Neural cell (in vitro differentiated cells): ENCODE data around the gene DSCAM. TPM values are rescaled to one million over a fixed set of nuclear protein-coding genes. Genes with fewer than 3 reads are reported as not detected.

ENCODE experiments used
- H2AFZ ChIP-seq: fragments of 200-600, 300-800 bp; sonication (generic), shearing (Covaris generic); 2 replicates; pipeline ENCODE4 v1.6.0; 2014; ENCODE audit warnings: low read depth, mild to moderate bottlenecking, antibody characterized with exemption, low read length, moderate library complexity
- H3F3A ChIP-seq: fragments of 200-600 bp; shearing (Covaris generic); 2 replicates; pipeline ENCODE4 v1.6.1; 2016; ENCODE audit warnings: mild to moderate bottlenecking, moderate library complexity, mixed read lengths, antibody characterized with exemption, low read length; ENCODE audit not compliant: insufficient read depth, poor library complexity, severe bottlenecking
- H3K27ac ChIP-seq: fragments of 200-600, 300-800 bp; sonication (generic), shearing (Covaris generic); 2 replicates; pipeline ENCODE4 v1.5.1; 2014; ENCODE audit warnings: mild to moderate bottlenecking, low read length, moderate library complexity
- H3K27me3 ChIP-seq: fragments of 300-800, 200-600 bp; sonication (generic), shearing (Covaris generic); 2 replicates; pipeline ENCODE4 v1.6.0; 2014; ENCODE audit warnings: mild to moderate bottlenecking, low read depth, low read length, moderate library complexity; ENCODE audit not compliant: insufficient read depth
- H3K36me3 ChIP-seq: fragments of 300-800, 200-600 bp; sonication (generic), shearing (Covaris generic); 2 replicates; pipeline ENCODE4 v1.5.1; 2014; ENCODE audit warnings: mild to moderate bottlenecking, antibody characterized with exemption, low read length, moderate library complexity; ENCODE audit not compliant: insufficient read depth
- H3K4me2 ChIP-seq: fragments of 300-800, 200-600 bp; sonication (generic), shearing (Covaris generic); 2 replicates; pipeline ENCODE4 v1.6.0; 2014; ENCODE audit warnings: mild to moderate bottlenecking, low read length
- H3K4me3 ChIP-seq: fragments of 300-800, 200-600 bp; sonication (generic), shearing (Covaris generic); 2 replicates; pipeline ENCODE4 v1.5.1; 2014; ENCODE audit warnings: mild to moderate bottlenecking, low read length, moderate library complexity
- H3K79me2 ChIP-seq: fragments of 200-600 bp; shearing (Covaris generic); replicated peaks from 2 replicates; pipeline ENCODE4 v1.6.0; 2014; ENCODE audit warnings: mild to moderate bottlenecking, low read length, moderate library complexity; ENCODE audit not compliant: insufficient read depth
- H3K9ac ChIP-seq: fragments of 300-800, 200-600 bp; sonication (generic), shearing (Covaris generic); 2 replicates; pipeline ENCODE4 v1.6.1; 2016; ENCODE audit warnings: mild to moderate bottlenecking, low read length, mixed read lengths
- H3K9me2 ChIP-seq: fragments of 200-600 bp; shearing (Covaris generic); 2 replicates; pipeline ENCODE4 v1.6.1; 2016; ENCODE audit warnings: mild to moderate bottlenecking, low read length, mixed read lengths; ENCODE audit not compliant: insufficient read depth
- H3K9me3 ChIP-seq: fragments of 200-600, 300-800 bp; sonication (generic), shearing (Covaris generic); 2 replicates; pipeline ENCODE4 v1.6.1; 2016; ENCODE audit warnings: mild to moderate bottlenecking, mixed run types, low read length, moderate library complexity, mixed read lengths
- H4K20me1 ChIP-seq: fragments of 200-600 bp; shearing (Covaris generic); 2 replicates; pipeline ENCODE4 v1.6.1; 2016; ENCODE audit warnings: mild to moderate bottlenecking, mixed run types; ENCODE audit not compliant: insufficient read depth
- CTCF ChIP-seq: fragments of 450-650 bp; IDR thresholded peaks from 2 replicates; pipeline ENCODE4 v1.5.1; 2014; ENCODE audit warnings: antibody characterized with exemption, mild to moderate bottlenecking, moderate library complexity; ENCODE audit not compliant: poor library complexity, severe bottlenecking
- EP300 ChIP-seq: fragments of 450-650 bp; conservative IDR thresholded peaks from 2 replicates; pipeline ENCODE4 v1.6.1; 2014; ENCODE audit warnings: antibody characterized with exemption, mild to moderate bottlenecking, moderate library complexity; ENCODE audit not compliant: poor library complexity, severe bottlenecking
- EZH2 ChIP-seq: fragments of 200-600, 300-800 bp; shearing (Covaris generic), sonication (generic); IDR thresholded peaks from 2 replicates; pipeline ENCODE4 v1.6.1; 2014; ENCODE audit warnings: antibody characterized with exemption, low read length, borderline replicate concordance, mild to moderate bottlenecking; ENCODE audit not compliant: insufficient read depth, poor library complexity, severe bottlenecking
- MXI1 ChIP-seq: fragments of 450-650 bp; conservative IDR thresholded peaks from 2 replicates; pipeline ENCODE4 v1.6.1; 2014; ENCODE audit warnings: antibody characterized with exemption, mild to moderate bottlenecking; ENCODE audit not compliant: poor library complexity, severe bottlenecking
- POLR2AphosphoS5 ChIP-seq: IDR thresholded peaks from 2 replicates; pipeline ENCODE4 v1.6.1; 2012
- RAD21 ChIP-seq: fragments of 450-650 bp; conservative IDR thresholded peaks from 2 replicates; pipeline ENCODE4 v1.6.1; 2014; ENCODE audit warnings: antibody characterized with exemption, mild to moderate bottlenecking, moderate library complexity
- REST ChIP-seq: IDR thresholded peaks from 2 replicates; pipeline ENCODE4 v1.6.1; 2012; ENCODE audit warnings: borderline replicate concordance
- SMC3 ChIP-seq: fragments of 450-650 bp; conservative IDR thresholded peaks from 2 replicates; pipeline ENCODE4 v1.6.1; 2014; ENCODE audit warnings: antibody characterized with exemption, mild to moderate bottlenecking, moderate library complexity; ENCODE audit not compliant: poor library complexity
- TAF1 ChIP-seq: IDR thresholded peaks from 2 replicates; pipeline ENCODE4 v1.6.1; 2012; ENCODE audit warnings: low read depth
- polyA plus RNA-seq: library from polyadenylated mRNA; depleted of rRNA; stranded (reverse); fragments of >200 nt; gene quantifications from 2 replicates; pipeline ENCODE4 v1.2.3, GENCODE V29; 2014

The DSCAM gene
- polyA plus RNA-seq, 1 donor from 2014 or later: 5.3 TPM

- H3K27me3 ChIP-seq: no peaks in the 10 kb centered on the region
- H3K27ac ChIP-seq: no peak overlapping the region
- no peak overlapping the region for H3K9ac ChIP-seq
- no peaks in the 10 kb centered on the region for H3K9me3 ChIP-seq
- TF ChIP-seq MXI1 (no peak), RAD21 (no peak), REST (no peak), TAF1 (no peak), EP300 (no peak), EZH2 (no peak), CTCF (no peak), POLR2AphosphoS5 (no peak), SMC3 (no peak)
- H4K20me1 ChIP-seq: no peaks in the 10 kb centered on the region
- no peak overlapping the region for H3K4me2 ChIP-seq
- H3K9me2 ChIP-seq: no peaks in the 10 kb centered on the region
- H3F3A ChIP-seq: no peaks in the 10 kb centered on the region
- no peaks in the 10 kb centered on the region for H3K79me2 ChIP-seq
- H3K36me3 ChIP-seq: no peaks in the 10 kb centered on the region
- no peak overlapping the region for H3K4me3 ChIP-seq
- no peak overlapping the region for H2AFZ ChIP-seq
These were observed 509.0 kb downstream of the DSCAM start for GRCh38 chr21:40337981-40338380.

GRCh38 chr21:40335704-40336103, 511.3 kb downstream of the DSCAM start:
- no peak overlapping the region for H2AFZ ChIP-seq
- no peaks in the 10 kb centered on the region for H3K36me3 ChIP-seq
- no peak overlapping the region for H3K4me3 ChIP-seq
- no peak for TF ChIP-seq EP300
- no peak for TF ChIP-seq MXI1
- no peak for TF ChIP-seq CTCF
- no peak for TF ChIP-seq POLR2AphosphoS5
- TF ChIP-seq TAF1: no peak
- no peak for TF ChIP-seq SMC3
- TF ChIP-seq REST: no peak
- TF ChIP-seq RAD21: no peak
- no peak for TF ChIP-seq EZH2
- no peaks in the 10 kb centered on the region for H3K27me3 ChIP-seq
- no peaks in the 10 kb centered on the region for H4K20me1 ChIP-seq
- H3K9me3 ChIP-seq: no peaks in the 10 kb centered on the region
- no peak overlapping the region for H3K4me2 ChIP-seq
- no peaks in the 10 kb centered on the region for H3F3A ChIP-seq
- no peaks in the 10 kb centered on the region for H3K9me2 ChIP-seq
- H3K27ac ChIP-seq: peak overlapping the region; percentile 4
- no peak overlapping the region for H3K9ac ChIP-seq
- H3K79me2 ChIP-seq: no peaks in the 10 kb centered on the region
